Esophagus (tissue), 2 donors: ENCODE results near the gene HDAC4. TPM values are rescaled to one million over a fixed set of nuclear protein-coding genes. Genes with fewer than 3 reads are reported as not detected.

ENCODE experiments used
- H3K27ac ChIP-seq, 2 donors: one replicate each; pipeline ENCODE4 v1.5.1; 2013; ENCODE audit warnings: low read depth in 2 of 2, mild to moderate bottlenecking in 2 of 2, inconsistent platforms in 1 of 2, low read length in 1 of 2, moderate library complexity in 1 of 2
- H3K27me3 ChIP-seq, 2 donors: one replicate each; pipeline ENCODE4 v1.6.1; 2013; ENCODE audit warnings: low read length in 2 of 2, control low read depth in 1 of 2, mild to moderate bottlenecking in 1 of 2; ENCODE audit not compliant: insufficient read depth in 2 of 2, control insufficient read depth in 1 of 2
- H3K36me3 ChIP-seq, 2 donors: one replicate each; pipeline ENCODE4 v1.6.1; 2013; ENCODE audit warnings: low read length in 1 of 2; ENCODE audit not compliant: control insufficient read depth in 2 of 2, insufficient read depth in 2 of 2
- H3K4me1 ChIP-seq, 2 donors: one replicate each; pipeline ENCODE4 v1.6.1; 2013; ENCODE audit warnings: low read length in 1 of 2; ENCODE audit not compliant: control insufficient read depth in 2 of 2, insufficient read depth in 2 of 2
- H3K4me3 ChIP-seq, 2 donors: one replicate each; pipeline ENCODE4 v1.5.1; 2013; ENCODE audit warnings: low read length in 2 of 2, mild to moderate bottlenecking in 2 of 2, low read depth in 1 of 2, moderate library complexity in 1 of 2
- H3K9me3 ChIP-seq, 2 donors: one replicate each; pipeline ENCODE4 v1.6.1; 2013; ENCODE audit warnings: mild to moderate bottlenecking in 2 of 2, low read depth in 1 of 2, low read length in 1 of 2, moderate library complexity in 1 of 2; ENCODE audit not compliant: control insufficient read depth in 2 of 2, insufficient read depth in 1 of 2
- WGBS, 2 donors: extraction: QIAGEN DNeasy Blood & Tissue Kit; methylation state at CpG; one replicate each; pipeline ENCODE4 v1.1.7; 2013; 5-methylcytosine and 5-hydroxymethylcytosine counted together
- polyA plus RNA-seq, 2 donors: library from polyadenylated mRNA; stranded (reverse); fragments of 200-250 nt; gene quantifications; one replicate each; pipeline ENCODE4 v1.2.3, GENCODE V29; 2013
- donor health status: healthy with polysubstance abuse.
- donor health status: Bipolar disorder and iron deficiency.

HDAC4 gene
- polyA plus RNA-seq, 2 donors, result 5.9 to 10.2 TPM

DNA sequence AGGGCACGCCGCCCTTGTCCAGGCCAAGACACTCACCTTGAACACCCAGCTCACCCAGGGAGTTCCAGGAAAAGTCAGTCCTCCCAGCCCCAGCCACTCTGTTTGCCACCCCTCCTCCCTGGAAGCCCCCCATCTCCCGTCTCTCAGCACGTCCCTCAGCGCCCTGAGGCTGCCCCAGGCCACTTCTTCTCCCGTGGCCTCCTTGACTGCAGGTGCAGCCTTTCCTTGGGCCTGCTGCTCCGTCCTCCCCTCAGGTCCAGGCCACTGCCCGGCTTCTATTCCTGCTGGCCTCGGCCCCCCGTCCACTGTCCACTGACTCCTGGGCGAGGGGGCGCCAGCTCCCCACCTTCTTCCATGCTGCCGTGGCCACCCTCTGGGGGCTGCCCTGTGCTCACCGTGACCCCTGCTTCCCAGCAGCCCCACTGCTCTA lies 239.1 kb downstream of the HDAC4 start:
- Histone ChIP-seq H3K36me3 (peaks cover 19 to 40% of the 10 kb centered on the region in 2 donors), H3K9me3 (peaks cover 0 to 2% of the 10 kb centered on the region in 2 donors), H3K4me1 (peaks cover 0 to 3% of the 10 kb centered on the region in 2 donors), H3K27ac (no peak overlapping the region), H3K27me3 (no peaks in the 10 kb centered on the region), H3K4me3 (no peak overlapping the region)
- WGBS, 2 donors, result 96% methylated on average over 14 of the region's 14 CpGs

DNA sequence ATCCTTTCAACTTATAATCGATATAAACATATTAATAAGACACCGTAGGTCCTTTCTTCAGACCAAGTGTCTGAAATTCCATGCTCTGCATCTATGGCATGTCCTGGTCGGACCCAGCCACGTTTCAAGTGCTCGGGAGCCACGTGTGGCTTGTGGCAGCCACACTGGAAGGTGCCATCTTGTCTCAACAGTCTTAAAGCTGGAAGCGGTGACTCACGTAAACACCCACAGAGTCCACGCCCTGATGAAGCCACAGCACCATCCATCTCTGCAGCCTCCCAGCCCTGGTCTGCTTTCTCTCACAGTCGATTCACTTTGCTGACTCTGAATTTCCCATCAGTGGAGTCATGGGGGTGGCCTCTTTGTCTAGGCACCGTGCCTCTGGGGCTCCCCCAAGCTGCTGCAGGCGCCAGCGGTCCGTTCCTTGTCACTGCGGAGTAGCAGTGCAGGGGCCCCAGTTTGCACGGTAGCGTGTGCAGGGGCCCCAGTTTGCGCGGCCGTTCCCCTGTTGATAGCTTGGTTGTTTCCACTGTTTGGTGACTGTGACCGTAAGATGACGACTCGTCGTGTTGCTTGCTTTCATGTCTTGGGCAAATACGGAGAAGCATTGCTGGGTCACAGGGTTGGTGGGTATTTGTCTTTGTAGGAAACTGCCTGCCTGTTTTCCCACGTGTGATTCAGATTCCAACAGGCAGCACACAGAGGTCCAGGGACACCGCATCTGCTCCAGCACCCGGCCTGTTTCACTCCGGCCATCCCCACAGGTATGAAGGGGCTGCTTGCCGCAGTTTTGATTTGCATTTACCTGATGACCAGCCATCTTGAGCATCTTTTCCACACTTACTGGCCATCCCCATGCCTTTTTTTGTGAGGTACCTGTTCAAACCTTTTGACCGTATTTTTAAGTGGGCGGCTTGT lies 240.3 kb downstream of the HDAC4 start:
- Histone ChIP-seq H3K36me3 (peaks cover 20 to 45% of the 10 kb centered on the region in 2 donors), H3K27ac (no peak overlapping the region), H3K9me3 (peaks cover 0 to 2% of the 10 kb centered on the region in 2 donors), H3K27me3 (no peaks in the 10 kb centered on the region), H3K4me1 (peaks cover 0 to 3% of the 10 kb centered on the region in 2 donors), H3K4me3 (no peak overlapping the region)
- 96% methylated on average over 32 of the region's 32 CpGs for WGBS, 2 donors

DNA sequence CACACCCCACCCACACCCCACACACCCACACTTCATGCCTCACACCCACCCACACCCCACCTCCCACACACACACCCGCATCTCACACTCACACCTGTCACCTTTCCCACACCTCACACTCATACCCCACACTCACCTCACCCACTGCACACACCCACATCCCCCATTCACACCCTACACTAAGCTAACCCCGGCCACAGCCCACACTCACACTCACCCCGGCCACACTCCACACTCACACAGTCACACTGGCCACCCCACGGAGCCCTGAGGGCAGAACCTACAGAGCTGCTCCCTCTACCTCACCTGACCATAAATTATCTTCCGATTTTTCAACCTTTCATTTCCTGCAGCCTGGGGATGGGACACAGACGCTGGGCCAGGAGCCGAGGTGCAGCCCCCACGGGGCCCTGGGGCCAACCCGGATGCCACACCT lies 241.3 kb downstream of the HDAC4 start:
- Histone ChIP-seq H3K4me1 (peaks cover 0 to 3% of the 10 kb centered on the region in 2 donors), H3K27me3 (no peaks in the 10 kb centered on the region), H3K9me3 (peaks cover 0 to 2% of the 10 kb centered on the region in 2 donors), H3K27ac (no peak overlapping the region), H3K4me3 (no peak overlapping the region), H3K36me3 (peaks cover 24 to 50% of the 10 kb centered on the region in 2 donors)
- WGBS, 2 donors, result 93 to 95% methylated on average over 9 of the region's 9 CpGs

DNA sequence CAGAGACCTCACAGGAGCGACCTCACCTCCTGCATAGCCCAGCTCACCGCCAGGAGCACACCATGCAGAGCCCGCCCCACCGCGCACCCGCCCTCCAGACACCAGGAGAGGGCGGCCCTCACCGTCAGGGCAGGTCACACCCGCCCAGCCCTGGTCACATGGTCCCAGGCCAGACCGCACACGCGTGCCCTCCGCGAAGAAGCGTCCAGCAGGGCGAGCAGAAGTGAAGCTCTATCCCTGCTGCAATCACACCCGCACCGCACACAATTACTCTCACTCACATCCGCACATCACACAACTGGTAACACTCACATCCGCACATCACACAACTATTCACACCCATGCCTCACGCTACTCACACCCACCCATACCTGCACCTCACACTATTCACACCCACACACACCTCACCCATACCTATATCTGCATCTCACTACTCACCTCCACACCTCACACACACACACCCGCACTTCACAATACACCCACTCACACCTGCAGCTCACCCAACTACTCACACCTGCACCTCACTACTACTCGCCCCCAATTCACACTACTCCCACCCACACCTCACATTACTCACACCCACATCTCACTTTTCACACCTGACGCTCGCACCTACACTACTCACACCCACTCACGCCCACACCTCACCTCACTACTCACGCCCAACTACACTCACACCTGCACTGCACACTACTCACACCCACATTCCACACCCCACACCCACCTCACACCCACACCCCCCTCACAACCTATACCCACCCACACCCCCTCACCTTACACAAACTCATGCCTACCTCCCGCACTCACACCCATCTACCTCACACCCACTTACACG lies 242.0 kb downstream of the HDAC4 start:
- 96% methylated on average over 29 of the region's 29 CpGs for WGBS, 2 donors
- Histone ChIP-seq H3K27me3 (no peaks in the 10 kb centered on the region), H3K4me3 (no peak overlapping the region), H3K9me3 (no peaks in the 10 kb centered on the region), H3K36me3 (peaks cover 25 to 50% of the 10 kb centered on the region in 2 donors), H3K4me1 (peaks cover 0 to 3% of the 10 kb centered on the region in 2 donors), H3K27ac (no peak overlapping the region)

DNA sequence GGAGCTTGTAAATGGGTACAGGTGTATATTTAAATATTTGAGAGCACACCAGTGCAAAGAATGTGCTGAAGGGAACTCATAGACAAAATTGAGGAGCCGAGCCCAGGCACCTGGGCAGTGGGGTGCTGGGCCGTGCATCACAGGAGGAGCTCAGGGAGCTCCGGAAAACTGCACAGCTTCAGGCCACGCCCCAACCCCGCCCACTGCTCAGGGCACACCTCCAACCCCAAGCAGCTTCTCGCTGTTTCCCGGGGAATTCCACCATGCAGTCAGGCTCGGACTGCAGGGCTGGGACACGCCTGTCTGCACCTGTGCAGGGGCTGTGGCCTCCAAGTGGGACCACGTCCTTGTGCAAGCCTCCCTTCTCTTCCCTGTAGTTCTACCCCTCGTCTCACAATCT lies 243.0 kb downstream of the HDAC4 start:
- Histone ChIP-seq H3K27me3 (no peaks in the 10 kb centered on the region), H3K9me3 (no peaks in the 10 kb centered on the region), H3K27ac (no peak overlapping the region), H3K4me3 (no peak overlapping the region), H3K4me1 (peaks cover 0 to 3% of the 10 kb centered on the region in 2 donors), H3K36me3 (peaks cover 16 to 46% of the 10 kb centered on the region in 2 donors)
- 37 to 50% methylated on average over 11 of the region's 11 CpGs for WGBS, 2 donors

DNA sequence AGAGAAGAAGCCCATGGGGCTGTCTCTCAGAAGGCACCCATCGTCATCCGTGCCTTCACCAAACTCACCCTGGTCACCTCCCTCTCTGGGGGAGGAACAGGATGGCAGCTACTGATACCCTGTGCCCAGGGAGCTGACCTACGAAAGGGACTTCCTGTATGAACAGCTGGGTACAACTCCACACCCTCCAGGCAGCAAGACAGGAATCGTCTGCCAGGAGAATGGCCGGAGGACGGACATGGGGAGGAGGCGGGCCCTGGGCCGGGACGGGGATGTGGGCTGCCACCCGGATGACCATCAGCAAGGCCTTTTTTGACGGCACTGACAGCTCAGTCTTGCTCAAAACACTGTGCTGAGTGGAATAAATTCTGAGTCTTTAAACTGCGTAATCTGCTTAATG lies 243.6 kb downstream of the HDAC4 start:
- 75 to 79% methylated on average over 12 of the region's 12 CpGs for WGBS, 2 donors
- Histone ChIP-seq H3K4me1 (peaks cover 0 to 3% of the 10 kb centered on the region in 2 donors), H3K9me3 (no peaks in the 10 kb centered on the region), H3K27ac (no peak overlapping the region), H3K27me3 (no peaks in the 10 kb centered on the region), H3K36me3 (peaks cover 14 to 44% of the 10 kb centered on the region in 2 donors), H3K4me3 (no peak overlapping the region)

DNA sequence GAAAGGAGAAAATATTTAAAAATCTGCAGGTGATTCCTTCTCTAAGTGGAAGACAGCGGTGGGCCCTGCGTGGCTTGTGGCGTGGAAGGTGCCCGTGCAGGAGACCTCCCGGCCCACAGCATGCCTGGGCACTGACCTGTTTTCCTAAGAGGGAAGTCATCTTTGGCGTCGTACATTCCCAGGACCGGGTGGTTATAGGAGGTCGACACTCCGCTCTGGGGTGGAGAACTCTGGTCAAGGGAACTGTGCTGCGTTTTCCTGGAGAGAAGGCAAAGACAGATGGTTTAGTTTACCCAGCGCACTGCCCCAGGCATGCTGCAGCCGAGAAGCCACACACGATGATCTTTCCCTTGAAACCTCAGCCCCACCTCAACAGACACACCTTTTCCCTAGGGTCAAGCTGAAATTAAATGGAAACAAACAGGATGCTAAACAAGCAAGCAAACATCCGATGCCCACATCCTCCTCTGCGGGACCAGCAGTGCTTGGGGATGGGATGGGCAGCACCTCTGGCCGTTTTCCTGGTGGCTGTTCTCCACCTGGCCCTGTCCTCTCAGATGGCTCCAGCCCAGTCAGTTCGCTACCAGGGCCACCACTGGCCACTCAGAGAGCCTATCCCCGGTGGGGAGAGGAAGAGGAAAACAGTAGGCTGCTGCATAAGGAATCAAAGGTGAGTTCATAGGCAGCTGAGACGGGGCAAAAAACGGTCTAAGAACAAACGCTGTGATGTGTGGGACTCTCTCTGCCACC lies 244.1 kb downstream of the HDAC4 start:
- no peak overlapping the region for H3K4me3 ChIP-seq
- 86 to 89% methylated on average over 22 of the region's 22 CpGs for WGBS, 2 donors
- peaks cover 8 to 39% of the 10 kb centered on the region in 2 donors for H3K36me3 ChIP-seq
- H3K4me1 ChIP-seq, result peaks cover 0 to 4% of the 10 kb centered on the region in 2 donors
- H3K27ac ChIP-seq, result no peak overlapping the region
- no peaks in the 10 kb centered on the region for H3K27me3 ChIP-seq
- no peaks in the 10 kb centered on the region for H3K9me3 ChIP-seq

DNA sequence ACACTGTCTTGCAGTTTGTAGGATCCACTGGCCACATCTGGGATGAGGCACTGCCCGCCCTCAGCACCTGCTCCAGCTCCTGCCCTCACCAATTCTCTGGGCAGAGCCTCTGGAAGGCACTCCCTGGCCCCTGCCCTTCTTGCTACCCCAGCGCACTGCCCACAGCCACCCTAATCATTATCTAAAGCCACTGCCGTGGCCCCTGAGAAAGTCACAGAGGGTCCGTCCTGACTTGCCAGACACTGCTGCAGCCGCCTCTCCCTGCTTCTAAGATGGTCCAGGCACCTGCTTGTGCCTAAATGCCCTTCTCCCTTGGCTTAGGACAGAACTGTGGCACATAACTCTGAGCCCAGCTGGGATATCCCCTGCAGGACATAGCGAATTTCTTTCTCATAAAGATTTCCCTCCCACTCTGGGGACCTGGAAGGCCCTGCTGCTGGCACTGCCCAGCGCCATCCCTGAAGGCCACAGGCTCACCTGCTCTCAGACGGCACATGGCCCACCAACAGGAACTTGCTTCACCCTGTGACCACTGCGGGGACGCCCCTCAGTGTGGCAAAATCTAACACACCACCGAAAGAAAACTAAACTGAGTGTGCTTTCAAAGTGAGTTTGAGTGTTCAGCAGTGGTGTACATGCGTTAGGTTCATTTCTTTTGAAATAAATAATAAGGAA lies 244.9 kb downstream of the HDAC4 start:
- no peak overlapping the region for H3K27ac ChIP-seq
- WGBS, 2 donors, result 95 to 96% methylated on average over 12 of the region's 12 CpGs
- no peaks in the 10 kb centered on the region for H3K9me3 ChIP-seq
- peaks cover 8 to 39% of the 10 kb centered on the region in 2 donors for H3K36me3 ChIP-seq
- H3K4me1 ChIP-seq, result peaks cover 0 to 10% of the 10 kb centered on the region in 2 donors
- no peak overlapping the region for H3K4me3 ChIP-seq
- no peaks in the 10 kb centered on the region for H3K27me3 ChIP-seq
